IMR-90 (cell line): ENCODE measurements around the gene RCL1.

Source experiments
- CEBPB ChIP-seq: IDR thresholded peaks from 2 replicates; pipeline ENCODE4 v1.6.1; 2012; ENCODE audit warnings: low read depth, low read length, improper control_type of control experiment
- CHD1 ChIP-seq: IDR thresholded peaks from 2 replicates; pipeline ENCODE4 v1.6.1; 2012; ENCODE audit warnings: low read depth, low read length, improper control_type of control experiment
- FOS ChIP-seq: fragments of 150-350 bp; IDR thresholded peaks from 2 replicates; pipeline ENCODE4 v1.6.1; 2016; ENCODE audit warnings: low read depth, low read length
- MAFK ChIP-seq: IDR thresholded peaks from 2 replicates; pipeline ENCODE4 v1.6.1; 2012; ENCODE audit warnings: low read depth, low read length, improper control_type of control experiment
- MAZ ChIP-seq: IDR thresholded peaks from 2 replicates; pipeline ENCODE4 v1.6.1; 2012; ENCODE audit warnings: low read depth, mild to moderate bottlenecking, low read length, improper control_type of control experiment, moderate library complexity, borderline replicate concordance
- MXI1 ChIP-seq: IDR thresholded peaks from 2 replicates; pipeline ENCODE4 v1.6.1; 2012; ENCODE audit warnings: low read depth, mild to moderate bottlenecking, low read length, moderate library complexity, borderline replicate concordance
- POLR2A ChIP-seq: IDR thresholded peaks from 2 replicates; pipeline ENCODE4 v1.6.1; 2012; ENCODE audit warnings: mild to moderate bottlenecking, low read depth, low read length
- RAD21 ChIP-seq: IDR thresholded peaks from 2 replicates; pipeline ENCODE4 v1.6.1; 2012; ENCODE audit warnings: low read length, improper control_type of control experiment
- RCOR1 ChIP-seq: IDR thresholded peaks from 2 replicates; pipeline ENCODE4 v1.6.1; 2012; ENCODE audit warnings: mild to moderate bottlenecking, low read length, improper control_type of control experiment; ENCODE audit not compliant: insufficient replicate concordance
- RFX5 ChIP-seq: IDR thresholded peaks from 2 replicates; pipeline ENCODE4 v1.8.0; 2012; ENCODE audit warnings: low read depth, mild to moderate bottlenecking, low read length, moderate library complexity
- SMC3 ChIP-seq: fragments of 150-350 bp; IDR thresholded peaks from 2 replicates; pipeline ENCODE4 v1.6.1; 2016; ENCODE audit warnings: low read depth, mild to moderate bottlenecking, antibody characterized with exemption, low read length, moderate library complexity
- TF ChIP-seq, protein P1 (sequence below): conservative IDR thresholded peaks from 2 replicates; pipeline ENCODE4 v1.5.1; 2012; ENCODE audit warnings: mild to moderate bottlenecking, low read depth, low read length, improper control_type of control experiment
- TF ChIP-seq, protein P2 (sequence below): fragments of 150-350 bp; IDR thresholded peaks from 2 replicates; pipeline ENCODE4 v1.6.1; 2017; ENCODE audit warnings: mild to moderate bottlenecking, antibody characterized with exemption, low read length, low read depth
- TF ChIP-seq, protein P3 (sequence below): fragments of 150-350 bp; IDR thresholded peaks from 2 replicates; pipeline ENCODE4 v1.6.1; 2016; ENCODE audit warnings: low read depth, mild to moderate bottlenecking, low read length, moderate library complexity, borderline replicate concordance

DNA sequence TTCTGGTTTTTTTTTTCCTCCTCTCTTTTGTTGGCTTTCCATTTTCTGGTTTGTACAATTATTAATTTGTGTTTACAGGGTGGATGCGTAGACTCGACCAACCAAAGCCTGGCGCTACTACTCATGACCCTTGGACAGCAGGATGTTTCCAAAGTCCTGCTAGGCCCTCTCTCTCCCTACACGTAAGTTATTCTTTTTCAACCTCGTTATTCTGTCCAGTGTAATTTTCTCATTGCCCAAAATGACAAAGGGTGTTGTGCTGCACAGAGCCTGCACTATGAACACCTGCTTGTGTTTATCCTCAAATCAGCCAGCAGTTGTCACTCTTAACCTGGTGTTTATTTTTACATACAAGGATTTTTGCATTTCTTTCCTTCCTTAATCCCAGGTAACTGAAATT lies 56.6 kb downstream of the RCL1 start:
- no peak for TF ChIP-seq POLR2A
- TF ChIP-seq MAZ: no peak
- TF ChIP-seq, protein P1, sequence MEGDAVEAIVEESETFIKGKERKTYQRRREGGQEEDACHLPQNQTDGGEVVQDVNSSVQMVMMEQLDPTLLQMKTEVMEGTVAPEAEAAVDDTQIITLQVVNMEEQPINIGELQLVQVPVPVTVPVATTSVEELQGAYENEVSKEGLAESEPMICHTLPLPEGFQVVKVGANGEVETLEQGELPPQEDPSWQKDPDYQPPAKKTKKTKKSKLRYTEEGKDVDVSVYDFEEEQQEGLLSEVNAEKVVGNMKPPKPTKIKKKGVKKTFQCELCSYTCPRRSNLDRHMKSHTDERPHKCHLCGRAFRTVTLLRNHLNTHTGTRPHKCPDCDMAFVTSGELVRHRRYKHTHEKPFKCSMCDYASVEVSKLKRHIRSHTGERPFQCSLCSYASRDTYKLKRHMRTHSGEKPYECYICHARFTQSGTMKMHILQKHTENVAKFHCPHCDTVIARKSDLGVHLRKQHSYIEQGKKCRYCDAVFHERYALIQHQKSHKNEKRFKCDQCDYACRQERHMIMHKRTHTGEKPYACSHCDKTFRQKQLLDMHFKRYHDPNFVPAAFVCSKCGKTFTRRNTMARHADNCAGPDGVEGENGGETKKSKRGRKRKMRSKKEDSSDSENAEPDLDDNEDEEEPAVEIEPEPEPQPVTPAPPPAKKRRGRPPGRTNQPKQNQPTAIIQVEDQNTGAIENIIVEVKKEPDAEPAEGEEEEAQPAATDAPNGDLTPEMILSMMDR: no peak
- TF ChIP-seq, protein P2, sequence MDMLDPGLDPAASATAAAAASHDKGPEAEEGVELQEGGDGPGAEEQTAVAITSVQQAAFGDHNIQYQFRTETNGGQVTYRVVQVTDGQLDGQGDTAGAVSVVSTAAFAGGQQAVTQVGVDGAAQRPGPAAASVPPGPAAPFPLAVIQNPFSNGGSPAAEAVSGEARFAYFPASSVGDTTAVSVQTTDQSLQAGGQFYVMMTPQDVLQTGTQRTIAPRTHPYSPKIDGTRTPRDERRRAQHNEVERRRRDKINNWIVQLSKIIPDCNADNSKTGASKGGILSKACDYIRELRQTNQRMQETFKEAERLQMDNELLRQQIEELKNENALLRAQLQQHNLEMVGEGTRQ: no peak
- TF ChIP-seq, protein P3, sequence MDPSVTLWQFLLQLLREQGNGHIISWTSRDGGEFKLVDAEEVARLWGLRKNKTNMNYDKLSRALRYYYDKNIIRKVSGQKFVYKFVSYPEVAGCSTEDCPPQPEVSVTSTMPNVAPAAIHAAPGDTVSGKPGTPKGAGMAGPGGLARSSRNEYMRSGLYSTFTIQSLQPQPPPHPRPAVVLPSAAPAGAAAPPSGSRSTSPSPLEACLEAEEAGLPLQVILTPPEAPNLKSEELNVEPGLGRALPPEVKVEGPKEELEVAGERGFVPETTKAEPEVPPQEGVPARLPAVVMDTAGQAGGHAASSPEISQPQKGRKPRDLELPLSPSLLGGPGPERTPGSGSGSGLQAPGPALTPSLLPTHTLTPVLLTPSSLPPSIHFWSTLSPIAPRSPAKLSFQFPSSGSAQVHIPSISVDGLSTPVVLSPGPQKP: no peak
- no peak for TF ChIP-seq SMC3
- no peak for TF ChIP-seq MAFK
- no peak for TF ChIP-seq MXI1
- TF ChIP-seq RFX5: no peak
- TF ChIP-seq CHD1: no peak
- no peak for TF ChIP-seq RAD21
- TF ChIP-seq FOS: no peak
- TF ChIP-seq RCOR1: no peak
- no peak for TF ChIP-seq CEBPB
